HG02970 (cell line): ENCODE data around the gene TARS2.

ENCODE experiments used
- ATAC-seq: cut with Tn5 transposase; IDR thresholded peaks from one replicate; pipeline ENCODE4 v1.9.1; 2021; ENCODE audit warnings: mild to moderate bottlenecking, moderate library complexity, moderate number of reproducible peaks; ENCODE audit not compliant: unreplicated experiment, low FRiP score

Gene TARS2

GRCh38 chr1:150486966-150487762 lies at the start of gene TARS2:
TARS2 (plus strand) TSS chr1:150487419; CDS start chr1:150487451, 32 bp downstream.
- peak; percentile 92 for ATAC-seq

- ATAC-seq: no peak
Measured at GRCh38 chr1:150441121-150441520, 46.1 kb upstream of the TARS2 start.

DNA sequence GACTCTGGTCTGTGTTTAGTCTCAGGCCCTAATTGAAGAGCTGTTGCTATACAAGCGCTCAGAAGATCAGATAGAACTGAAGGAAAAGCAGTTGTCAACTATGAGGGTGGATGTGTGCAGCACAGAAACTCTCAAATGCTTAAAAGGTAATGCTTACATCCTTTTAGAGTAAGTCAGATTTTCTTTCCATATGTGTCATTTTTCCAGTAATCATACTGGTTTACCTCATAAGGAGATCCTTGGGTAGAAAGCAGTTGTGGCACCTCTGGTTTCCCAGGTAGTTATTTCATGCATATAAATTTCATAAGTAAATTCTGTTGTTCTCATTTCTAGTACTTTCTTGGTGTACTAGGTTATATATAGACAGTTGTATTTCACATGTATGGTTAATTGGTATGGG lies 43.0 kb upstream of the TARS2 start:
- no peak for ATAC-seq

GRCh38 chr1:150456146-150456647 lies 31.0 kb upstream of the TARS2 start:
- no peak for ATAC-seq

DNA sequence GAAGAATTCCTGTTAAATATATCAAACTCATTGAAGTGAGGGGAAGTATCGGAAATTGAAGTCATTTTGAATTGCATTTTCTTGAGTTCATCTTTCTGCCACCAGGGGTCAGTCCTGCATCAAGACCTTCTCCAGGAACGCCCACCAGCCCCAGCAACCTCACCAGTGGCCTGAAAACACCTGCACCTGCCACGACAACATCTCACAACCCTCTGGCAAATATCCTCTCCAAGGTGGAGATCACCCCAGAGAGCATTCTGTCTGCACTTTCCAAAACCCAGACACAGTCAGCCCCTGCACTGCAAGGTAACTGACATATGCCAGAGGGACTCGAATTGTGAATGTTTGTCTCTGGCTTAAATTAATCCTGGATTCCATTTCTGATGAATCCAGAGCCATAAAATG lies 22.8 kb upstream of the TARS2 start:
- ATAC-seq: no peak

- no peak for ATAC-seq
Measured at GRCh38 chr1:150466964-150467363, 20.3 kb upstream of the TARS2 start.

DNA sequence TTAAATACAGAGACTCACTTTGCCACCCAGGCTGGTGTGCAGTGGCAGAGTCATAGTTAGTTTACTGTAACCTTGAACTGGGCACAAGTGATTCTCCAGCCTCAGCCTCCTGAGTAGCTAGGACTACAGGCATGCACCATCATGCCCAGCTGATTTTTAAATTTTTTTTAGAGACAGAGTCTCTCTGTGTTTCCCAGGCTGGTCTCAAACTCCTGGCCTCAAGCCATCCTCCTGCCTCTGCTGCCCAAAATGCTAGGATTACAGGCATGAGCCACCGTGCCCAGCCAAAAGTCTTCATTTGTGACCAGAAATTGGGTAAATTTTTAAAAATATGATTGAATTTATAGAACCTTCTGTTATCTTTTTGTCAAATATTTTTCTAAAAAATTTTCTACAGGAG lies 17.9 kb upstream of the TARS2 start:
- ATAC-seq: no peak

DNA sequence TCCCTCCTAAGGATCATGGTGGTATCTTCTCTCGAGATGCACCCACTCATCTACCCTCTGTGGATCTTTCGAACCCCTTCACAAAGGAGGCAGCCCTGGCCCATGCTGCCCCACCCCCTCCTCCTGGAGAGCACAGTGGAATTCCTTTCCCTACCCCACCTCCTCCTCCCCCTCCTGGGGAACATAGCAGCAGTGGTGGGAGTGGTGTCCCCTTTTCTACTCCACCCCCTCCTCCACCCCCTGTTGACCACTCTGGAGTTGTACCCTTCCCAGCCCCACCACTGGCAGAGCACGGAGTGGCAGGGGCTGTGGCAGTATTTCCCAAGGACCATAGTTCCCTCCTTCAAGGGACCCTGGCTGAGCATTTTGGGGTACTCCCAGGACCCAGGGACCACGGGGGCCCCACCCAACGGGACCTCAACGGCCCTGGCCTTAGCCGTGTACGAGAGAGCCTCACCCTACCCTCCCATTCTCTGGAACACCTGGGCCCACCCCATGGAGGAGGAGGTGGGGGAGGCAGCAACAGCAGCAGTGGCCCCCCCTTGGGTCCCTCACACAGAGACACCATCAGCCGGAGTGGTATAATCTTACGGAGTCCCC lies 14.5 kb upstream of the TARS2 start:
- ATAC-seq: no peak

DNA sequence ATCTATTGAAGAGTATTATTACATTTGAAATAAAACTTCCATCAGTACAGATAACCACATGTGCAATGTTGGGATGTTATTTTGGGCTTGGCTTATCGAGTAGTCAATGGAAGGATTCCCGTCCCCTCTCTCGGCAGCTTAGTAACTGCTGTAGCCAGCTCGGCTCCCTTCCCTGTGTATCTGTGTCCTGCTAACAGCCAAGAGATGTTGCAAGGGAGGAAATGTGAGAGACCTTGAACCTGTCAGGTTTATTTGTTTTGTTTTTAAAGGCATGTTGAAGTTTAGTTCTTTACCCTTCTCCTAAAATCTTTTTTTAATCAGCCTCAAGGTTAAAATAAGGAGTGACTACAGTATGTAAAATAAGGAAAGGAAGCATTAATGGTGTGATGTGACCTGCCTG lies 13.6 kb upstream of the TARS2 start:
- ATAC-seq: no peak

DNA sequence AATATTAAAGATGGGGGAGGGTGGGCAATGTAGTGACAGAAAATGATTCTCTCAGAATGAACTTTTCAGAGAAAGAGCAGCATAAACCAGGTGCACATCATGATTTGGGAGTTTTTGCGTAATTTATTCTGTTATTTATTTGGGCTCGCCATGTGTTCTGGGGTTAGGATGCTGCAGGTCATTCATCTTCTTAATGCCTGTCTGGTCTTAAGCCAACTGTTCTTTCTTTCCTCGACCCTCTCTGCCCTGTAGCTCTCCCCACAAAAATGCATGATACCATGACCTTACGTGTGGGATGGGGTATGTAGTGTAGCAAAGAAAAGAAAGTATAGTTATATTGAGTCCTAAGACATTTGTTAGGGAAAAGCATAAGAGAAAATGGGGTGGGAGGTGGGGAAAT lies 12.3 kb upstream of the TARS2 start:
- ATAC-seq: no peak

- no peak for ATAC-seq
Measured at GRCh38 chr1:150476754-150477153, 10.5 kb upstream of the TARS2 start.

- no peak for ATAC-seq
Measured at GRCh38 chr1:150477320-150477719, 9.9 kb upstream of the TARS2 start.

- ATAC-seq: no peak
Measured at GRCh38 chr1:150477733-150478132, 9.5 kb upstream of the TARS2 start.

DNA sequence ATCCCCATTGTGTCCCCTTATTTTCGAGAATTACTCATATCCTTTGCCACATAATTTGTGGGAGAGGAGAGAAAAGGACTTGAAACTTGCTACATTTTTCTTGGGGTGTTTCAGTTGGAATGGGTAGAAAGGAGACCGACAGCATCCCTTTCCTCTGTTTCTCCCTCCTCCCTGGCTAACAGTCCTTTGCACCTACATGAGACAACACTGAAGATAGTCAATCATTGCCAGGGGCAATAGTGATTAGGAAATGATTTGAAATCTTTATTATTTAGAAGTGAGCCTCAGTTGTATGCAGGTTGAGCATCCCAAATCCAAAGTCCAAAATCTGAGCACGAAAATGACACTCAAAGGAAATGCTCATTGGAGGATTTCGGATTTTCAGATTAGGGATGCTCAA lies 7.8 kb upstream of the TARS2 start:
- ATAC-seq: no peak

GRCh38 chr1:150479927-150480352 lies 7.3 kb upstream of the TARS2 start:
- no peak for ATAC-seq

- no peak for ATAC-seq
Measured at GRCh38 chr1:150484431-150484830, 2.8 kb upstream of the TARS2 start.

DNA sequence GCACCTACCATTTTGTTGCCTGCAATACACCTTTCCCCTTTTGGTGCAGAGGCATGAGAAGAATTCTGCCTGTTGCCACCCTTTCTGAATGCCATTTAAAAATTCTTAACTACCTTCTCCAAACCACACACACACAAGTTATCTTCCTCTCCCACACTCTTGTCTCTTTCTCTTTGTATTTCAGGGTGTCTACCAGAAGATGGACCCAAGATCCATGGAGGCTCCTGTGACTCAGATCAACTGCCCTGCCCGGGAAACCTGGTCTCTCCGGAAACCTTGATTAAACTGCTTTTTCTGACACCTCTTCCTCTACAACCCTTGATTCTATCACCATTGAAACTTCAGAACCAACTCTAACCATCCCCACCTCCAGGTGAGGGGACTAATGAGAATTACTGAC lies 2.4 kb upstream of the TARS2 start:
- no peak for ATAC-seq

- ATAC-seq: no peak
Measured at GRCh38 chr1:150487763-150488115, 520 bp downstream of the TARS2 start.

GRCh38 chr1:150493175-150493574 lies 6.0 kb downstream of the TARS2 start:
- no peak for ATAC-seq

DNA sequence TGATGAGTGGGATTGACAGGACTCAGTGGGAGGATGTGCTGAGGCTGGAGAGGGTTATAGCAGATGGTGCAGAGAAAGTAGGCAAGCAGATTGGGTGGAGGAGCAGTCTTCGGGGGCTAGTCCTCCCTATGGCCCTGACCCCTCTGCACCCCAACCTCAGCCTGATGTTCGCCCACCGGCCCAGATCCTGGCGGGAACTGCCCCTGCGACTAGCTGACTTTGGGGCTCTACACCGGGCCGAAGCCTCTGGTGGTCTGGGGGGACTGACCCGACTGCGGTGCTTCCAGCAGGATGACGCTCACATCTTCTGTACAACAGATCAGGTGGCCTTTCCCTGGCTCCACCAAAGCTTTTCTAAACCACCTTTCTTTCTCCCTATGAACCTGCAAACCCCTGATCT lies 11.1 kb downstream of the TARS2 start:
- ATAC-seq: no peak

GRCh38 chr1:150505431-150505830 lies 18.2 kb downstream of the TARS2 start:
- no peak for ATAC-seq
